Breast epithelium (tissue), 4 donors: ENCODE measurements around the gene ZBTB12. TPM values are rescaled to one million over a fixed set of nuclear protein-coding genes. Genes with fewer than 3 reads are reported as not detected.

Experiments used
- DNase-seq, 2 donors: peaks; one replicate each; pipeline ENCODE4 v3.0.0-alpha.2; 2019; ENCODE audit warnings: low spot score in 2 of 2
- H3K27ac ChIP-seq, 2 donors: fragments of 200-600 bp; sonication (generic) in 1 of 2; one replicate each; pipeline ENCODE4 v1.5.1; 2016 to 2019; ENCODE audit warnings: mild to moderate bottlenecking in 1 of 2
- H3K27me3 ChIP-seq, 2 donors: fragments of 200-600 bp; sonication (generic) in 1 of 2; one replicate each; pipeline versions ENCODE4 v1.5.1 to v1.6.0; 2017 to 2019; ENCODE audit warnings: control low read depth in 1 of 2, mild to moderate bottlenecking in 1 of 2
- H3K36me3 ChIP-seq: fragments of 200-600 bp; one replicate; pipeline ENCODE4 v1.5.1; 2019
- H3K4me1 ChIP-seq, 2 donors: fragments of 200-600 bp; sonication (generic); one replicate each; pipeline ENCODE4 v1.5.1; 2016 to 2019; ENCODE audit warnings: control low read depth in 1 of 2
- H3K4me3 ChIP-seq, 3 donors: fragments of 200-600 bp; sonication (generic); 1 replicate in 2 of 3; 2 replicates in 1 of 3; pipeline ENCODE4 v1.5.1; 2016 to 2019; ENCODE audit warnings: mild to moderate bottlenecking in 3 of 3, moderate library complexity in 2 of 3
- H3K9me3 ChIP-seq, 2 donors: fragments of 200-600 bp; sonication (generic) in 1 of 2; one replicate each; pipeline ENCODE4 v1.5.1; 2016 to 2019; ENCODE audit warnings: control low read depth in 1 of 2
- CTCF ChIP-seq, 3 donors: fragments of 450-650 bp; IDR thresholded peaks; one replicate each; pipeline ENCODE4 v1.5.1; 2016 to 2017; ENCODE audit warnings: antibody characterized with exemption in 3 of 3, mild to moderate bottlenecking in 3 of 3, moderate library complexity in 3 of 3
- POLR2A ChIP-seq: fragments of 450-650 bp; IDR thresholded peaks from one replicate; pipeline ENCODE4 v1.6.1; 2016; ENCODE audit warnings: antibody characterized with exemption, mild to moderate bottlenecking, moderate library complexity
- POLR2AphosphoS5 ChIP-seq, 3 donors: sonication (generic); formaldehyde crosslinking; IDR thresholded peaks; one replicate each; pipeline ENCODE4 v1.6.1; 2017; ENCODE audit warnings: antibody characterized with exemption in 3 of 3
- intact Hi-C: fragments of 100-400 bp; cut with DNase I; formaldehyde crosslinking; loops from one replicate; pipeline ENCODE4 v1.15.1; 2023; ENCODE audit warnings: low total_unique reads
- total RNA-seq, 3 donors: library from RNA; depleted of rRNA; stranded (reverse); fragments of >200 nt; gene quantifications; one replicate each; pipeline ENCODE4 v1.1.0, GENCODE V29; 2016

Gene ZBTB12
- total RNA-seq, 3 donors from 2014 or later, result 0.64 to 3.3 (median 1.9) TPM

GRCh38 chr6:31862344-31863235, 39.3 kb downstream of the ZBTB12 start, which contains the start of gene NEU1:
Gene NEU1, minus strand, starts transcription at chr6:31862821. Its CDS starts 45 bp downstream, at chr6:31862776.
- Histone ChIP-seq H3K27ac (peak within 1 kb of the TSS; percentile 94 to 96), H3K36me3 (no peaks in the 10 kb centered on the region), H3K4me1 (peaks cover 5 to 6% of the 10 kb centered on the region in 2 donors), H3K27me3 (no peaks in the 10 kb centered on the region), H3K9me3 (no peaks in the 10 kb centered on the region), H3K4me3 (peak within 1 kb of the TSS; percentile 72 to 99 (median 82))
- intact Hi-C loops, result no loop called here
- peak; percentile 99 to 100 for DNase-seq
- TF ChIP-seq POLR2AphosphoS5 (IDR thresholded peaks at IDR 0.05) (peak; percentile 90 to 97 (median 93)), CTCF (IDR thresholded peaks at IDR 0.05) (no peak), POLR2A (peak; percentile 96)

DNA sequence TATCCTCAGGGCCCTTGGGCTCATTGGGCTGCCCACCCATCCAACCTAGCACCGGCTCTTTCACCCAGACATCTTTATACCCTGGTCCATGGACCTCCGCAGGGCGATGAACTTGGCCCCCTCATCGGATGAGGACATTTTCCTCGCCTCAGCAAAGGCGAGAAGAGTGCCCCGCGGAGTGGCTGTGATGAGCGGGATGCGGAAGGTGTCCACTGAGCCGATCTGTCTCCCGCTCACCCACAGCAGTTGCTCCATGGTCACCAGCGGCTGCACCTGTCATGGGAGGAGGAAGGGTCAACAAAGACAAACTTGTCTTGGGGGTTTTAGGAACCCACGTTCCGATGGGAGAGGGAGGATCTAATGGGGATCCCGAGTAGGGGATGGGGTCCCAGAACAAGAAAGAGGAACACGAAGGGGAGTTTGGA, 40.0 kb downstream of the ZBTB12 start:
- Histone ChIP-seq H3K4me3 (peak overlapping the region; percentile 72 to 99 (median 82)), H3K36me3 (no peaks in the 10 kb centered on the region), H3K27me3 (no peaks in the 10 kb centered on the region), H3K27ac (peak overlapping the region; percentile 94 to 96), H3K4me1 (peaks cover 5 to 6% of the 10 kb centered on the region in 2 donors), H3K9me3 (no peaks in the 10 kb centered on the region)
- TF ChIP-seq POLR2AphosphoS5 (IDR thresholded peaks at IDR 0.05), result no peak
- intact Hi-C loops, result no loop called here
- no peak for DNase-seq

DNA sequence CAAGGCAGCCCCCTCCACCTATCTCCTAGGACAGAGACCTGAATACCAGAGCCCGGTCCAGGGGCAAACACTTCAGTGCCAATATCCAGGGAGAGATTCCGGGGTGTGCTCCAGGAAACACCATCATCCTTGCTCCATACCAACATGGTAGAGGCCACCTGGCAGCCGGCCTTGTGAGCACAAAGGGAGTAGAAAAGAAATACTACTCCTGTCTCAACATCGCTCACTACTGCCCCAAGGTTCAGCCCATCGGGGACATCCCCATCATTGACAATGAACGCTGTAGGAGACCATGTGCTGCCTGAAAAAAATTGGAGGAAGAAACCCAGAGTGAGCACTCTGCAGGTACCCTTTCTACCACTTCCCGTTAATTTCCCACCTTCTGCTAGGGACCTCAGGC, 40.7 kb downstream of the ZBTB12 start:
- DNase-seq, result no peak
- intact Hi-C loops, result no loop called here
- H3K9me3 ChIP-seq, result no peaks in the 10 kb centered on the region
- H3K4me1 ChIP-seq, result peaks cover 5 to 6% of the 10 kb centered on the region in 2 donors
- no peak overlapping the region for H3K27ac ChIP-seq
- H3K36me3 ChIP-seq, result no peaks in the 10 kb centered on the region
- no peak overlapping the region for H3K4me3 ChIP-seq
- TF ChIP-seq POLR2A, result no peak
- no peak for TF ChIP-seq POLR2AphosphoS5 (IDR thresholded peaks at IDR 0.05)
- no peak for TF ChIP-seq CTCF (IDR thresholded peaks at IDR 0.05)
- H3K27me3 ChIP-seq, result no peaks in the 10 kb centered on the region

DNA sequence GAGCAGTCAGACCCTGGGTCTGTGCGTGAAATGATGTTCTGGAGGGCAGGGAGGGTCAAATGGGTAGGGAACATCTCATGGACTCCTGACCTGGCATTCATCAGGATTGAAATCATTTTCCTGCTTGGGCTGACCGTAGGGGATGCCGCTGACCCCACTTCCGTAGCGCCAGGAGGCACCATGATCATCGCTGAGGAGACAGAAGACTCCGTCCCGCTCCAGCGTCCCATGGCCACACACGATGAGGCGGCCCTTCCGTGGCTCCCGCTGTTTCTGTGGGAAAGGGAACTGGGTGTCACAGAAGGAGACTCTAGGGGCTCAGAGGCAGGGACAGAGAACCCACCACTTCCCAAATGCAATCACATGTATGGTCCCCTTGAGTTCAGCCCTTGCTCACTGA, 41.5 kb downstream of the ZBTB12 start:
- intact Hi-C loops, result no loop called here
- H3K9me3 ChIP-seq, result no peaks in the 10 kb centered on the region
- no peaks in the 10 kb centered on the region for H3K36me3 ChIP-seq
- TF ChIP-seq CTCF (IDR thresholded peaks at IDR 0.05) (no peak), POLR2A (no peak), POLR2AphosphoS5 (IDR thresholded peaks at IDR 0.05) (no peak)
- H3K4me3 ChIP-seq, result no peak overlapping the region
- H3K4me1 ChIP-seq, result peaks cover 5 to 6% of the 10 kb centered on the region in 2 donors
- no peaks in the 10 kb centered on the region for H3K27me3 ChIP-seq
- DNase-seq, result no peak
- H3K27ac ChIP-seq, result no peak overlapping the region

DNA sequence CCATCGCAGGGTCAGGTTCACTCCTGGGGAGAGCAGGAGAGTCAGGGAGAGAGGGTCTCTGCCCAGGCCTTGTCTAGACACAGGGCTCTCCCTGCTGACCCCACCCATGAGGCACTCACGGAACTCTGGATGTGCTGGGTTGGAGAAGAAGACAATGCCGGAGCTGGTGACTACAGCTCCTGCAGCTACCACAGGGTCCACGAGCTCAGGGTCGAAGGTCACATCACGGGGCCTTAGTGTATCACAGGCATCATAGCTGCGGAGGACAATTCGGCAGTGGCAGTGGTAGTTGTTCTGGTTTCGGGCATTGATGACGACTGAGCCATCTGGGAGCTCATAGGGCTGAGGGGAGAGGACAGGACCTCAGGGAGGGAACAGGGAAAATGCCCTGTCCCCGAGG, 42.0 kb downstream of the ZBTB12 start:
- H3K4me3 ChIP-seq, result no peak overlapping the region
- no peaks in the 10 kb centered on the region for H3K36me3 ChIP-seq
- no peaks in the 10 kb centered on the region for H3K27me3 ChIP-seq
- no peak for DNase-seq
- no peak overlapping the region for H3K27ac ChIP-seq
- intact Hi-C loops, result no loop called here
- TF ChIP-seq POLR2AphosphoS5 (IDR thresholded peaks at IDR 0.05) (no peak), CTCF (IDR thresholded peaks at IDR 0.05) (no peak), POLR2A (no peak)
- H3K9me3 ChIP-seq, result no peaks in the 10 kb centered on the region
- peaks cover 5 to 6% of the 10 kb centered on the region in 2 donors for H3K4me1 ChIP-seq
